ENCODE results near the gene SDC3.
A peak's percentile ranks its signal among the peaks of the same experiment; 100 is the strongest.

The SDC3 gene

GRCh38 chr1:30845904-30846290 lies 62.7 kb downstream of the SDC3 start:
- no peak for DNase-seq

- DNase-seq = no peak
These were observed 63.2 kb downstream of the SDC3 start for GRCh38 chr1:30845237-30845903.

- no peak for DNase-seq
These were observed 63.9 kb downstream of the SDC3 start for GRCh38 chr1:30844631-30845030.

- DNase-seq = no peak
These were observed 65.7 kb downstream of the SDC3 start for GRCh38 chr1:30842697-30843354.

- DNase-seq = no peak
These were observed 67.5 kb downstream of the SDC3 start for GRCh38 chr1:30840904-30841598.

- DNase-seq = no peak
These were observed 68.7 kb downstream of the SDC3 start for GRCh38 chr1:30839827-30840359.

GRCh38 chr1:30838996-30839395 lies 69.6 kb downstream of the SDC3 start:
- DNase-seq = no peak

GRCh38 chr1:30837653-30838052 lies 70.9 kb downstream of the SDC3 start:
- DNase-seq = no peak

- DNase-seq = no peak
These were observed 74.3 kb downstream of the SDC3 start for GRCh38 chr1:30834253-30834652.

GRCh38 chr1:30830537-30830936 lies 78.0 kb downstream of the SDC3 start:
- no peak for DNase-seq

GRCh38 chr1:30829889-30830288 lies 78.7 kb downstream of the SDC3 start:
- no peak for DNase-seq

GRCh38 chr1:30824736-30825429 lies 83.7 kb downstream of the SDC3 start:
- DNase-seq = no peak

GRCh38 chr1:30823969-30824735 lies 84.4 kb downstream of the SDC3 start:
- DNase-seq = peak; percentile 94

GRCh38 chr1:30823627-30823968 lies 85.0 kb downstream of the SDC3 start:
- no peak for DNase-seq

- DNase-seq = no peak
These were observed 85.5 kb downstream of the SDC3 start for GRCh38 chr1:30822966-30823581.

- no peak for DNase-seq
These were observed 86.6 kb downstream of the SDC3 start for GRCh38 chr1:30822006-30822405.

GRCh38 chr1:30820299-30820698 lies 88.3 kb downstream of the SDC3 start:
- DNase-seq = no peak

Measured in NCI-H2227 treated with DMSO at 0.1 percent for 48 hours (cell line).